ENCODE results near the gene BCAS3.
A peak's percentile ranks its signal among the peaks of the same experiment; 100 is the strongest.
"Not testable (repeated sequence)": the region's sequence is repeated elsewhere in the genome, so short reads cannot be mapped to it uniquely, and the experiment has no call there.

BCAS3 gene

DNA sequence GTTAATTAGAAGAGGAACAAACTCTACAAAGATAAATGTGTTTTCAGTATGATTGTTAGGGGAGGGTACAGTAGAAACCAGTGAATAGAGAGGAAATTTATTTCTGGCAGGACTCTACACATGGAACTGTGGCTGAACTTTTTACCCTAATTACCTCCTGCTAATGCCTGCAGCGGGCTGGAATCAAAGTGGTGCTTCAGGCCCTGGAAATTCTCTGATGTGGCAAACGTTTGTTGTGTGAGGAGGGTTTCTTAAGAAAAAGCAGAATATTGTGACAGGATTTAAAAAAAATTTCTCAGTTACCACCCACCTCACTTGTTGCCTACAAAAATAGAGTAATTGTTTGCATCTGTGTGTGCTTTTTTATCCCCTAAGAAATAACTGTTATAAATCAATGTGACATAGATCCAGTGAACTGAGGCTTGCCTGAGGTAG lies 154.5 kb downstream of the BCAS3 start:
- in situ Hi-C loops (cut with MboI; ENCODE audit: low pct_unique_long_range_greater_than_20kb, low sequenced_read_pairs), result no loop called here
- DNase-seq, result no peak

DNA sequence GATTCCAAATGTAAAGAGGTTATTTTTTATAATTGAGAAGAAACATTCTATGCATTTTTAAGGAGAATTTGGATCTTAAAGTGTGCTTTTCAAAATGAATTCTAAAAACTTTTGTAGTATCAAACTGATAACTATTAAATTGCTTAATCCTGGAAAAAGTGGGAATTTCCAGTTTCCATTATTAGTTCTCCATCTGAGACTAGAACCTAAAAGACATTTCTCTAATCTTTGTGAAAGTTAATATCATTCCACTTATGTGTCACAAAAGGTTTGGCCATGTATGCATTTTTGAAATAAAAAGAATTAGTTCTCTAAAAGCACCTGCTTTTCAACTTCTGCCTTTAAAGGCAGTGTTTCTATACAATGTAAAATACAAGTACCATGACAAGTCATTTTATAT lies 155.0 kb downstream of the BCAS3 start:
- in situ Hi-C loops (cut with MboI; ENCODE audit: low pct_unique_long_range_greater_than_20kb, low sequenced_read_pairs), result no loop called here
- DNase-seq, result no peak

GRCh38 chr17:60840456-60840855 lies 162.8 kb downstream of the BCAS3 start:
- no peak for DNase-seq

DNA sequence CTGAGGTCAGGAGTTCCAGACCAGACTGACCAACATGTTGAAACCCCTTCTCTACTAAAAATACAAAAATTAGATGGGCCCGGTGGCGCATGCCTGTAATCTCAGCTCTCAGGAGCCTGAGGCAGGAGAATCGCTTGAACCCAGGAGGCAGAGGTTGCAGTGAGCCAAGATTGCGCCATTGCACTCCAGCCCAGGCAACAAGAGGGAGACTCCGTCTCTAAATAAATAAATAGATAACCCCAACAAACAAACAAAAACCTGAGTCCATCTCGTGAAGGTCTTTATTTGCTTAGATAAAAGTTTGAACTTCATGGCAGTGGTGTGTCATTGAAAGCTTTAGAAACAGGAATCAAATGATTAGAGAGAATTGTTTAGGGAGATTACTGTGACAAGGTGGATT lies 167.4 kb downstream of the BCAS3 start:
- no peak for DNase-seq
- in situ Hi-C loops (cut with MboI; ENCODE audit: low pct_unique_long_range_greater_than_20kb, low sequenced_read_pairs), result no loop called here

More at GRCh38 chr17:60840456-60840855, 162.8 kb downstream of the BCAS3 start:
- in situ Hi-C loops (cut with MboI; ENCODE audit: low pct_unique_long_range_greater_than_20kb, low sequenced_read_pairs), result no loop called here

DNA sequence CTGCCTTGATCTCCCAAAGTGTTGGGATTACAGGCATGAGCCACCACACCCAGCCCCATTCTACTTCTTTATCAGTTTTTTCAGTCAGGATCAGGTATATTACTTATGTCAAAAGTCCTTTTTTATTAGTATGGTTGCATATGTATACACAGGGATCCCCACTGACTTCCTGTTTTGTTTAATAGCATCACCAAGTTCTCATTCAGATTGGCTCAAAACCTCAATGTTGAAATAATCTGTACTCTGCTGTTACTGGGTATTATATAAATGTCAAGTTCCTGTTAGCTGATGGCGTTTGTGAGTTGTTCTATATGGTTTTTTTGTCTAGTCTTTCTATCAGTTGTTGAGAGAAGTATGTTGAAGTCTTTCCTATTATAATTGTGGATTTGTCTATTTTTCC lies 168.5 kb downstream of the BCAS3 start:
- DNase-seq, result peak; percentile 20
- in situ Hi-C loops (cut with MboI; ENCODE audit: low pct_unique_long_range_greater_than_20kb, low sequenced_read_pairs), result no loop called here

- no peak for DNase-seq
- in situ Hi-C loops (cut with MboI; ENCODE audit: low pct_unique_long_range_greater_than_20kb, low sequenced_read_pairs), result no loop called here
Measured at GRCh38 chr17:60851181-60851580, 173.5 kb downstream of the BCAS3 start.

- DNase-seq, result no peak
- in situ Hi-C loops (cut with MboI; ENCODE audit: low pct_unique_long_range_greater_than_20kb, low sequenced_read_pairs), result no loop called here
Measured at GRCh38 chr17:60857556-60858080, 180.0 kb downstream of the BCAS3 start.

DNA sequence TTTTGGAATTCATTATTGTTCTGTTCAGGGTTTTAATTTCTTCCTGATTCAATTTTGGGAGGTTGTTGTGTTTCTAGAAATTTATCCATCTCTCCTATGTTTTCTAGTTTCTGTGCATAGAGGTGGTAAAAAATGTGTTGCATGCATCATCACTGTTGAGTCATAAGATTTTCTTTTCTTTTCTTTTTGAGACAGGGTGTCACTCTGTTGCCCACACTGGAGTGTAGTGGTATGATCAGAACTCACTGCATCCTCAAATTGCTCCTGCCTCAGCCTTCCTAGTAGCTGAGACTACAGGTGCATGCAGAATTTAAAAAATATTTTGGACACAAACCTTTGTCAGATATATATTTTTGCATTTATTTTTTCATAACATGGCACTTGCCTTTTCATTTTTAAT lies 184.8 kb downstream of the BCAS3 start:
- in situ Hi-C loops (cut with MboI; ENCODE audit: low pct_unique_long_range_greater_than_20kb, low sequenced_read_pairs), result no loop called here
- DNase-seq, result no peak

DNA sequence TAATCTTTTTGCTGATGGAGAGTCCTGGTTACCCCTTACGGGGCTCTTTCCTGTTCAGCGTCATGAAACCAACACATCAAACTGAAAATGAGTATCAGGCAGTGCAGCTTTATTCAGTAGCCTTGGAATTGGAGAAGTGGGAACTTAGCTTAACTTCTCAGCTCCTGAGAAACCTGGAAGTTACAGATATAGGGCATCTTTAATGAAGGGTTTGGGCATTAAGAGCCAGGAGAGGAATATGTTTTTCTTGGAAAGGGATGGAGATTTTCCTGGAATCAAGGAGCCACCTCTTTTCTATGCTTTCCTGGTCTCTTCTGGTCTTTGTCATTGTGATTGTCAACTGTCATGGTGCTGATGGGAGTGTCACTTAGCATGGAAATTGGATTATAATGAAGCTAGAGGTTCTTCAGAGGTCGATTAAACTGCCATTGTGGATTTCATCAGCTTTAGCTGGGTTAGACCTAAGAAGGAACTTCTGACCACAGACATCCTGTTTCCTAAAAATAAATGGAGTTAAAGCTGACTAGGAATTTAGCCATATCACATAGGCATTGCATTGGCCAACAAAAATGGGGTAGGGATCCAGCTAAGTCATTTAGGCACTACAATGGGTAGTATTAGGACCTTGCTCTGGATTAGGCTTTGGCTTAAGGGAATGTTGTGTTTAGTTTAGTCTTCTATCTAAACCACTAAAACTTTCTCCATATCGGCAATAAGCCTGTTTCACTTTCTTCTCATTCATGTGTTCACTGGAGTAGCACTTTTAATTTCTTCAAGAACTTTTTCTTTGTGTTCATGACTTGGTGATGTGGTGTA lies 186.4 kb downstream of the BCAS3 start:
- DNase-seq, result peak; percentile 60
- in situ Hi-C loops (cut with MboI; ENCODE audit: low pct_unique_long_range_greater_than_20kb, low sequenced_read_pairs), result no loop called here

- DNase-seq, result no peak
- in situ Hi-C loops (cut with MboI; ENCODE audit: low pct_unique_long_range_greater_than_20kb, low sequenced_read_pairs), result no loop called here
Measured at GRCh38 chr17:60864708-60865005, 187.0 kb downstream of the BCAS3 start.

GRCh38 chr17:60874772-60875171 lies 197.1 kb downstream of the BCAS3 start:
- DNase-seq, result no peak
- in situ Hi-C loops (cut with MboI; ENCODE audit: low pct_unique_long_range_greater_than_20kb, low sequenced_read_pairs), result no loop called here

GRCh38 chr17:60886731-60887613 lies 209.3 kb downstream of the BCAS3 start:
- in situ Hi-C loops (cut with MboI; ENCODE audit: low pct_unique_long_range_greater_than_20kb, low sequenced_read_pairs); DNase-seq: not testable (repeated sequence)

- in situ Hi-C loops (cut with MboI; ENCODE audit: low pct_unique_long_range_greater_than_20kb, low sequenced_read_pairs), result no loop called here
- DNase-seq, result no peak
Measured at GRCh38 chr17:60887614-60888028, 210.0 kb downstream of the BCAS3 start.

DNA sequence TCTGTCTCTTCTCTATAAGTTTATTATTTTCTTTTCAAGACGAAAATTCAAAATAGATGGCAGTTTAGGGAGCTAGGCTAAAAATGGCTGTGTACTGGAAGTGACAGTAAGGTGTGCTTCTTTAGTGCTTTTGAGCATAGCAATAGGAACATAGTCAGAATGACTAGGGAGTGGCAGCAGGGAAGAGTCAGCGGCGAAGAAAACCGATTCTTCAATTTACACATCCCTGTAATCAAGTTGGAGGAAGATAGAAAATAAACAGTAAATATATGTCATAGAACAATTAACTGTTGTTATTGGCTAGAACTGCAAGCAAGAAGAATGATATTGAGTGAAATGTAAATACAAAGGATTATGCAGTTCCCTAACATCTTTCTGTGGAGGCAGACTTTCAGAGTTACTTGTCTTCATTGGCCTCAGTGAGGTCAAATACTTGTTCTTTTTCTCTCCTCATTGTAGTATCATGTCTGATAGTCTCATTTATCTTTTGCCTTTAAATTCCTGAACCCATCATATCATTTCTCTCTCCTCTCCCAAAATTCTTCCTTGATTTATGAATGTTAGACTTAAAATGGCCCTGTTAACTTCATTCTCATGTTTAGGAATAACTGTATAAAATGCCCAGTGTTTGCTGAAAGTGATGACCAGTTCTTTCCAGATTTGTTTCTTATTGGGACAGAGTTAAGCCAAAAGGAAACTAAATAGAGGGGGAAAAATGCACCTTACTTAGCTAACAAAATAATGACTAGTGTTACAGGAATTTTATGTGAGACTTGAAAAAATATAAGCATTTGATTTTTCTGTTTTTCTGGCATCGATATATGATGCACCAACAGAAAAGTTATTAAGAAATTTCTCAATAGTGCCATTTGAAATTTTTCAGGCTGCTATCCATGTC lies 211.4 kb downstream of the BCAS3 start:
- DNase-seq, result no peak
- in situ Hi-C loops (cut with MboI; ENCODE audit: low pct_unique_long_range_greater_than_20kb, low sequenced_read_pairs), result no loop called here

DNA sequence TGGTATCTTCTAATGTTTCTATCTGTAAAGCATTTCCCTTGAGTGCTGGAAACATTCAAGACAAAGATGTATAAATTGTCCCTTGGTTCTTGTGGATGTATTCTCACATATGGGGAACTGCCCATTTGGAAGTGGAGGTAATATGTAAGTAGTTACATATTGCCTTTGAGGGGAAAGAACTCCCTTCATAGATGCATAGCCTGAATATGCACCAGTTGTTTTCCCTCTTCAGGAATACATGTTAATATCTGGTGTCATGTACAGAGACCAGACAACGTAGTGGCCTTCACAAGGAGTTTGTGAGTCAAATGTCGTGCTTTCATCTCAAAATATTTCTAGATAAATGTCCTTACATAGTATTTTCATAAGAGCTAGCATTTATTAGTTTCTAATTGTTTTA lies 213.5 kb downstream of the BCAS3 start:
- in situ Hi-C loops (cut with MboI; ENCODE audit: low pct_unique_long_range_greater_than_20kb, low sequenced_read_pairs), result no loop called here
- no peak for DNase-seq

GRCh38 chr17:60893475-60893874 lies 215.8 kb downstream of the BCAS3 start:
- DNase-seq, result no peak
- in situ Hi-C loops (cut with MboI; ENCODE audit: low pct_unique_long_range_greater_than_20kb, low sequenced_read_pairs), result no loop called here

GRCh38 chr17:60896996-60897395 lies 219.3 kb downstream of the BCAS3 start:
- in situ Hi-C loops (cut with MboI; ENCODE audit: low pct_unique_long_range_greater_than_20kb, low sequenced_read_pairs), result no loop called here
- DNase-seq, result no peak

DNA sequence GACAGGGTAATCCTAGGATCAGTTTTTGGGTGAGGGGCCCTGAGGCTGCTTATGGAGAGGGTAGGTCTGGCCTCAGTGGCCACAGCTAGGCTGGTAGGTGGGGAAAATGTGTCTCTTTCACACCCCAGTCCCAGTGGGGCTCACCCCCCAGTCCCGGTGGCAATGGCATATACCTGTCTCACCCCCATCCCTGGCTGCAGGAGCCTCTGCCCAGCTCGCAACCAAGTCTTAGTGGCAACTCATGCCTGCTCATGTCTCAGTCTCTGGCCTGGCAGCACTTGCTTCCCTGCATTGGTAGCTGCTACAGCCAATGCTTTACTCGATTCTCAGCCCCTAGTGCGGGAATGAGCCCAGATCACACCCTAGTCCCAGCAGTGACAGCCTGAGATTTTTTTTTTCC lies 221.5 kb downstream of the BCAS3 start:
- in situ Hi-C loops (cut with MboI; ENCODE audit: low pct_unique_long_range_greater_than_20kb, low sequenced_read_pairs), result no loop called here

DNA sequence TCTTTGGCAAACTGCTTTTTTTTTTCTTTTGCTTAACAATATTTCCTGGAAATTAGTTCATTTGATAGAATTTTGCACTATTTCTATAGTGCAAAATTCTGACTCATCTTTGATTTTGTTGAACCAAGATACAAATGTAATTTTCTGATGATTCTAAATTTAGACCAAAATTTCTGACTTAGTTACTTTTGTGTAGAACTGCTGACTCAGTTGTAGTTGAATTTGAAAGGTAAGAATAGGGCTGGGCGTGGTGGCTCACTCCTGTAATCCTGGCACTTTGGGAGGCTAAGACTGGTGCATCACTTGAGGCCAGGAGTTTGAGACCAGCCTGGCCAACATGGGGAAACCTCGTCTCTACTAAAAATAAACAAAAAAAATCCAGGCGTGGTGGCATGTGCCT lies 223.0 kb downstream of the BCAS3 start:
- in situ Hi-C loops (cut with MboI; ENCODE audit: low pct_unique_long_range_greater_than_20kb, low sequenced_read_pairs), result no loop called here
- no peak for DNase-seq

More for the DNA sequence above, 221.5 kb downstream of the BCAS3 start:
- DNase-seq, result no peak
